H1 (cell line): Measurements from ENCODE around the gene ZSCAN4. TPM values are rescaled to one million over a fixed set of nuclear protein-coding genes. Genes with fewer than 3 reads are reported as not detected.
A peak's percentile ranks its signal among the peaks of the same experiment; 100 is the strongest.

Experiments
- CTCF ChIA-PET: fragments of 300-600 bp; sonication (Branson Sonifier 250); formaldehyde crosslinking; loops from one replicate; lab custom pipeline; 2021; ENCODE audit not compliant: partially characterized antibody; lab: Charles Lee
- POLR2A ChIA-PET: fragments of 300-600 bp; sonication (Branson Sonifier 250); formaldehyde crosslinking; loops from one replicate; lab custom pipeline; 2021; ENCODE audit warnings: inconsistent platforms; ENCODE audit not compliant: partially characterized antibody; lab: Charles Lee
- DNase-seq, 2 experiments: peaks; one replicate each; pipeline versions ENCODE4 v3.0.0 to v3.0.0-alpha.2; 2010 to 2022; ENCODE audit warnings: low spot score in 2 of 2, low read depth in 1 of 2, mixed read lengths in 1 of 2
- FAIRE-seq: peaks from 2 replicates; lab custom pipeline; 2011; peaks lifted over from hg19 to GRCh38; lab: Jason Lieb, UNC
- H2AFZ ChIP-seq: 2 replicates; pipeline ENCODE4 v1.8.1; 2012; ENCODE audit warnings: low read length, inconsistent platforms
- H2AK5ac ChIP-seq: 2 replicates; pipeline ENCODE4 v1.6.1; 2013; ENCODE audit warnings: low read depth, low read length
- H2BK120ac ChIP-seq: replicated peaks from 2 replicates; pipeline ENCODE3; 2013; ENCODE audit warnings: low read depth, low read length, inconsistent platforms
- H2BK12ac ChIP-seq: 2 replicates; pipeline ENCODE4 v1.6.1; 2013; ENCODE audit warnings: low read depth, low read length
- H2BK15ac ChIP-seq: 2 replicates; pipeline ENCODE4 v1.6.1; 2013; ENCODE audit warnings: low read length
- H2BK20ac ChIP-seq: 2 replicates; pipeline ENCODE4 v1.6.1; 2013; ENCODE audit warnings: low read length
- H2BK5ac ChIP-seq: 2 replicates; pipeline ENCODE4 v1.6.1; 2013; ENCODE audit warnings: low read depth, low read length
- H3K14ac ChIP-seq: 2 replicates; pipeline ENCODE4 v1.6.1; 2013; ENCODE audit warnings: inconsistent platforms; ENCODE audit not compliant: insufficient read length
- H3K18ac ChIP-seq: 2 replicates; pipeline ENCODE4 v1.6.1; 2013; ENCODE audit warnings: low read length; ENCODE audit errors: extremely low read depth
- H3K23ac ChIP-seq: 2 replicates; pipeline ENCODE4 v1.6.1; 2013; ENCODE audit warnings: inconsistent platforms; ENCODE audit not compliant: insufficient read length
- H3K23me2 ChIP-seq: 2 replicates; pipeline ENCODE4 v1.6.1; 2013; ENCODE audit warnings: low read depth, low read length
- H3K27ac ChIP-seq: 2 replicates; pipeline ENCODE4 v1.6.1; 2011; ENCODE audit warnings: low read depth, low read length, inconsistent platforms
- H3K27me3 ChIP-seq, 4 experiments: replicated peaks in 1 of 4; 1 replicate in 1 of 4; 2 replicates in 3 of 4; pipeline versions ENCODE4 v1.6.1 to v1.8.1; 2011 to 2013; ENCODE audit warnings: low read length in 3 of 4, mild to moderate bottlenecking in 3 of 4, inconsistent platforms in 2 of 4, mixed read lengths in 2 of 4, moderate library complexity in 1 of 4; ENCODE audit not compliant: control insufficient read depth in 3 of 4, insufficient read depth in 3 of 4; ENCODE audit errors: extremely low read depth in 1 of 4
- H3K36me3 ChIP-seq, 4 experiments: 2 replicates each; pipeline versions ENCODE4 v1.6.1 to v1.8.1; 2011 to 2013; ENCODE audit warnings: mild to moderate bottlenecking in 4 of 4, low read length in 3 of 4, moderate library complexity in 2 of 4, control low read depth in 1 of 4, inconsistent platforms in 1 of 4; ENCODE audit not compliant: insufficient read depth in 4 of 4, control insufficient read depth in 2 of 4
- H3K4ac ChIP-seq: replicated peaks from 2 replicates; pipeline ENCODE3; 2013; ENCODE audit warnings: low read length, low read depth, mixed read lengths, inconsistent platforms; ENCODE audit not compliant: insufficient read length
- H3K4me1 ChIP-seq, 4 experiments: replicated peaks in 1 of 4; 1 replicate in 1 of 4; 2 replicates in 3 of 4; pipeline versions ENCODE4 v1.6.1 to v1.8.1; 2011 to 2013; ENCODE audit warnings: low read length in 3 of 4, inconsistent platforms in 2 of 4, mixed read lengths in 1 of 4; ENCODE audit not compliant: insufficient read depth in 4 of 4, control insufficient read depth in 3 of 4
- H3K4me2 ChIP-seq, 2 experiments: 2 replicates each; pipeline versions ENCODE4 v1.6.1 to v1.8.1; 2011 to 2013; ENCODE audit warnings: low read depth in 2 of 2, low read length in 2 of 2, control low read depth in 1 of 2, inconsistent platforms in 1 of 2, mild to moderate bottlenecking in 1 of 2; ENCODE audit not compliant: insufficient read depth in 1 of 2
- H3K4me3 ChIP-seq, 4 experiments: fragments of 200-600, 300-600 bp in 1 of 4; sonication (generic), shearing (Covaris generic), sonication (Bioruptor Twin) in 1 of 4; 2 replicates each; pipeline versions ENCODE4 v1.5.1 to v1.8.1; 2011 to 2016; ENCODE audit warnings: low read length in 4 of 4, low read depth in 3 of 4, control low read depth in 2 of 4, inconsistent platforms in 2 of 4, mild to moderate bottlenecking in 2 of 4, mixed read lengths in 1 of 4, moderate library complexity in 1 of 4; ENCODE audit not compliant: insufficient read depth in 2 of 4; ENCODE audit errors: extremely low read depth in 1 of 4
- H3K56ac ChIP-seq: replicated peaks from 2 replicates; pipeline ENCODE3; 2013; ENCODE audit warnings: low read depth, mild to moderate bottlenecking, mixed read lengths, low read length, inconsistent platforms; ENCODE audit not compliant: insufficient read length
- H3K79me1 ChIP-seq: 2 replicates; pipeline ENCODE4 v1.6.1; 2013; ENCODE audit warnings: low read depth, low read length, control low read depth
- H3K79me2 ChIP-seq, 2 experiments: 2 replicates each; pipeline versions ENCODE4 v1.6.1 to v1.8.1; 2012 to 2013; ENCODE audit warnings: low read length in 2 of 2, mild to moderate bottlenecking in 2 of 2, inconsistent platforms in 1 of 2; ENCODE audit not compliant: insufficient read depth in 2 of 2, control insufficient read depth in 1 of 2
- H3K9ac ChIP-seq, 4 experiments: replicated peaks in 1 of 4; 1 replicate in 1 of 4; 2 replicates in 3 of 4; pipeline versions ENCODE4 v1.6.1 to v1.8.1; 2011 to 2013; ENCODE audit warnings: low read depth in 3 of 4, low read length in 3 of 4, control low read depth in 2 of 4, mild to moderate bottlenecking in 2 of 4, moderate library complexity in 2 of 4, inconsistent platforms in 1 of 4; ENCODE audit errors: extremely low read depth in 1 of 4
- H3K9me3 ChIP-seq, 2 experiments: 2 replicates each; pipeline versions ENCODE4 v1.6.1 to v1.8.1; 2012 to 2013; ENCODE audit warnings: mild to moderate bottlenecking in 2 of 2, moderate library complexity in 2 of 2, control low read depth in 1 of 2, inconsistent platforms in 1 of 2, low read depth in 1 of 2, low read length in 1 of 2, mixed read lengths in 1 of 2; ENCODE audit not compliant: insufficient read depth in 2 of 2
- H4K20me1 ChIP-seq, 2 experiments: replicated peaks in 1 of 2; 2 replicates each; pipeline versions ENCODE3 to v1.8.1; 2011 to 2013; ENCODE audit warnings: inconsistent platforms in 2 of 2, low read length in 2 of 2, mild to moderate bottlenecking in 1 of 2; ENCODE audit not compliant: insufficient read depth in 2 of 2, control insufficient read depth in 1 of 2
- H4K5ac ChIP-seq: 2 replicates; pipeline ENCODE4 v1.6.1; 2013; ENCODE audit warnings: low read length, low read depth, mixed read lengths, inconsistent platforms; ENCODE audit not compliant: insufficient read length
- H4K8ac ChIP-seq: 2 replicates; pipeline ENCODE4 v1.8.0; 2013; ENCODE audit warnings: mild to moderate bottlenecking, moderate library complexity, low read length, inconsistent platforms; ENCODE audit not compliant: insufficient read depth; ENCODE audit errors: extremely low read depth
- H4K91ac ChIP-seq: replicated peaks from 2 replicates; pipeline ENCODE3; 2013; ENCODE audit warnings: low read length, mixed read lengths, inconsistent platforms; ENCODE audit not compliant: insufficient read length
- CREB1 ChIP-seq: IDR thresholded peaks from 2 replicates; pipeline ENCODE4 v1.6.1; 2012; ENCODE audit warnings: inconsistent platforms
- GABPA ChIP-seq: IDR thresholded peaks from 2 replicates; pipeline ENCODE4 v1.6.1; 2011; ENCODE audit warnings: mild to moderate bottlenecking, low read length, moderate library complexity, borderline replicate concordance; ENCODE audit not compliant: insufficient read depth
- JUN ChIP-seq: IDR thresholded peaks from 2 replicates; pipeline ENCODE4 v1.6.1; 2011; ENCODE audit warnings: low read depth, mild to moderate bottlenecking, improper control_type of control experiment, low read length
- RNF2 ChIP-seq: fragments of 200-900, 300-1000 bp; sonication (generic); IDR thresholded peaks from 2 replicates; pipeline ENCODE4 v1.7.1; 2016; ENCODE audit warnings: borderline replicate concordance, low read depth, mild to moderate bottlenecking, antibody characterized with exemption, low read length; ENCODE audit not compliant: poor library complexity, severe bottlenecking; ENCODE audit errors: missing control alignments
- polyA plus RNA-seq, 7 experiments: library from polyadenylated mRNA; depleted of rRNA in 3 of 7; stranded (reverse) in 5 of 7; unstranded in 2 of 7; fragments of >200 nt in 5 of 7; fragments of 200-250 nt in 2 of 7; gene quantifications; 1 replicate in 5 of 7; 2 replicates in 1 of 7; 4 replicates in 1 of 7; pipeline versions ENCODE4 v1.2.1 to v1.2.3, GENCODE V29; 2011 to 2013; ENCODE audit warnings: missing spikeins in 2 of 7, mixed read lengths in 2 of 7
- total RNA-seq: library from RNA; stranded (reverse); fragmentation: NEBNext Ultra II Directional; extraction: Animal tissue kit (Norgen Biotek cat#: 25700); gene quantifications from 2 replicates; pipeline ENCODE4 v1.2.1, GENCODE V29; 2021

ZSCAN4 gene
- total and polyA plus RNA-seq, 2 of the 8 experiments (the other 6 are each of a cell fraction or from before 2014, with no cell fraction given), result not detected

DNA sequence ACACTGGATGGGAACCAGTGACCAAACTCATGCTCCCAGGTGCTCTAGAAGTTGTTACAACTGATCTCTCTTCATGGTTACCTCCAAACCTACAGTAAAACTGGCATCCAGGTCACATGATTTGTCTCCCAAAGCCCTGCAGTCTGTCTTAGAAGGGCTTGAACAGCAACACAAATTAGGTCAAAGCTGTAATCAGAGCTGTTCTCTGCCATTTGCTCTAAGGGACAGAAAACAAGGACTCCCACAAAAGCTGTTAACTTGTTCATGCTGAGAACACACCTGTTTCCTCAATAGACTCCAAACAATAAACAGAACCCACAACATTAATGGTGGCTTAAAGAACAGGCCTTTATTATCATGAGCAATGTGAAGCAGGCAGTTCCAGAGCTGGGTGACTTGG is 50.7 kb downstream of the ZSCAN4 start:
- Histone ChIP-seq H3K4ac (no peak overlapping the region), H3K23me2 (no peaks in the 10 kb centered on the region), H2BK5ac (no peak overlapping the region), H3K18ac (no peak overlapping the region), H3K79me2 (no peaks in the 10 kb centered on the region), H2BK12ac (no peak overlapping the region), H4K20me1 (peaks cover 0 to 7% of the 10 kb centered on the region in 2 experiments), H2BK120ac (no peak overlapping the region), H3K79me1 (no peaks in the 10 kb centered on the region), H3K4me2 (peak overlapping the region; percentile 23 to 39; a peak in 1 of 4 replicates), H4K91ac (no peak overlapping the region), H3K14ac (no peak overlapping the region), H2BK15ac (no peak overlapping the region), H2AFZ (no peak overlapping the region), H3K9ac (no peak overlapping the region), H3K4me1 (peaks cover 0 to 8% (median 5%) of the 10 kb centered on the region in 4 experiments; a peak in 4 of 7 replicates), H3K56ac (no peak overlapping the region), H3K27ac (no peak overlapping the region), H2BK20ac (no peak overlapping the region), H4K8ac (no peak overlapping the region), H4K5ac (no peak overlapping the region), H3K23ac (no peak overlapping the region), H3K4me3 (no peak overlapping the region), H3K27me3 (0 out of 7 replicates have a peak, but pooled peaks cover 0 to 2% (median 0%) of the 10 kb centered on the region in 4 experiments), H3K36me3 (peaks cover 11 to 32% (median 25%) of the 10 kb centered on the region in 4 experiments; a peak in 7 of 8 replicates), H2AK5ac (no peak overlapping the region), H3K9me3 (peaks cover 7 to 9% of the 10 kb centered on the region in 2 experiments; a peak in 3 of 4 replicates)
- POLR2A ChIA-PET, result interaction anchor here (1.1 to 5.4 kb wide), 3 partner anchors 11 to 37 kb away, joined by 3 to 43 read pairs (median 5); partner anchors contain the start of gene ZNF154
- DNase-seq, result peak in 1 of 2 experiments; percentile 14
- no peak for FAIRE-seq
- TF ChIP-seq JUN (no peak), CREB1 (no peak), GABPA (no peak), RNF2 (no peak)
- CTCF ChIA-PET, result interaction anchor here (0.9 to 1.4 kb wide), 3 partner anchors 38 to 72 kb away, joined by 3 read pairs; partner anchors contain the start of gene ZNF551
